HG03432 (cell line): ENCODE measurements around the gene FOLR1.
"Not testable (repeated sequence)": the region's sequence is repeated elsewhere in the genome, so short reads cannot be mapped to it uniquely, and the experiment has no call there.

Source experiments
- ATAC-seq: cut with Tn5 transposase; IDR thresholded peaks from one replicate; pipeline ENCODE4 v1.9.1; 2021; ENCODE audit warnings: mild to moderate bottlenecking, moderate library complexity; ENCODE audit not compliant: unreplicated experiment

FOLR1 gene

DNA sequence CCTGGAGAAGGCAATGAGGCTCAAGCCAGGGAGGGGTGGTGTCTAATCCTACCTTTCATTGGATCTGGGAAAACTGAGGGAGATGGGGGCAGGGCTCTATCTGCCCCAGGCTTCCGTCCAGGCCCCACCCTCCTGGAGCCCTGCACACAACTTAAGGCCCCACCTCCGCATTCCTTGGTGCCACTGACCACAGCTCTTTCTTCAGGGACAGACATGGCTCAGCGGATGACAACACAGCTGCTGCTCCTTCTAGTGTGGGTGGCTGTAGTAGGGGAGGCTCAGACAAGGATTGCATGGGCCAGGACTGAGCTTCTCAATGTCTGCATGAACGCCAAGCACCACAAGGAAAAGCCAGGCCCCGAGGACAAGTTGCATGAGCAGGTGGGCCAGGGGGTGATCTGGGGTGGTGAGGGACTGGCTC lies at the start of gene FOLR1:
TSS of gene FOLR1 (plus strand) at position 180 of the 421 bp plus-strand sequence. CDS start at position 214, 34 bp downstream.
- no peak for ATAC-seq

DNA sequence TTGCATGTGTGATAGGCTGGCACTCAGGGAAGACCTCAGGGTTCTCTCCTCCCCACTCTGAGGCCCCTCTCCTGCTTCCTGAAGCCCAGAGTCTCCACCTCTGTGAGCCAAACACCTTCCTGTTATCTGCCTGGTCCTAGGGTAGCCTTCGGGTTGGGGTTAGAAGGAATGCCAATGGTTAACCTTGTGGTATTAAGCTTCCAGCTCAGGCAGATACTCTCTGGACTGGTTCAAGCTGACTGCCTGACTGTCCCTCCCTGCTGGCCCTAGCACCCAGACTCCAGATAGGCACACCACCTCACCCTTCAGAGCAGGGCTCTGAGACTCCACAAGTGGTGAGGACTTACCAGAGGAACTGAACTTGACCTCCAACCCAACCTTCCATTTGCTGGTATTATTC lies 49.4 kb upstream of the FOLR1 start:
- ATAC-seq, result not testable (repeated sequence)

DNA sequence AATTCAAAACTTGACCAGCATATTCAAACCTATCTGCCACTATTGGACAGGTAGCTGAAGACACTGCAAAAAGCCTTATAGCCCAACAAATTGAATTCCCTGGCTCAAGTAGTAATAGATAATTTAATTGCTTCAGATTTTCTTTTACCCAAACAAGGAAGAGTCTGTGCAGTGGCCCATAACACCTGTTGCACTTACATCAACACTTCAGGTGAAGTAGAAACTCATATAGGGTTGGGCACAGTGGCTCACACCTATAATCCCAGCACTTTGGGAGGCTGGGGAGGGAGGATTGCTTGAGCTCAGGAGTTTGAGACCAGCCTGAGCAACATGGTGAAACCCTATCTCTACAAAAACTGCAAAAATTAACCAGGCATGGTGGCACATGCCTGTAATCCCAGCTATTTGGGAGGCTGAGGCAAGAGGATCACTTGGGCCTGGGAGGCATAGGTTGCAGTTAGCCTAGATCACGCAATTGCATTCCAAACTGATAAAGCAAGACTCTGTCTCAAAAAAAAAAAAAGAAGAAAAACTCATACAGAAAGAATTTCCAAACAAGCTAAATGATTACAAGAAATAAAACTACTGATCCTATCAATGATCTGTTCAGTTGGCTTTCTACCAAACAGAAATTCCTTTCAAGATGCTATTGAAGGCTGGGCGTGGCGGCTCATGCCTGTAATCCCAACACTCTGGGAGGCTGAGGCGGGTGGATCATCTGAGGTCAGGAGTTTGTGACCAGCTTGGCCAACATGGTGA lies 47.0 kb upstream of the FOLR1 start:
- ATAC-seq, result no peak

DNA sequence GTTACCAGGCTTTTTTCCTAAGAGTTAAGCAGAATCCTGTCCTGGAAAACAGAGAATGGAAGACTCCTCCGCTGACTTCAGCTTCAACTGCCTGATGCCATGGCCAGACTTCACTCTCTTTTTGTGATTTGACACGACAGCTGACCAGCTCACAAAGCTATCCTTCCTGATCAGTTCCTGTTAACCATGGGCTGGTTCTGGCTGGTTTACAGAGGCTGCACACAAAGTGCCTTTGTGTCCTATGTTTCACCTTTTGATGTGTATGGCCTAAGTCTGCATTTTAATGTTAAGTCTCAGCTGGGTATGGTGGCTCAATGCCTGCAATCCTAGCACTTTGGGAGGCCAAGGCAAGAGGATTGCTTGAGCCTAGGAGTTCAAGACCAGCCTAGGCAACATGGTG lies 45.3 kb upstream of the FOLR1 start:
- no peak for ATAC-seq

DNA sequence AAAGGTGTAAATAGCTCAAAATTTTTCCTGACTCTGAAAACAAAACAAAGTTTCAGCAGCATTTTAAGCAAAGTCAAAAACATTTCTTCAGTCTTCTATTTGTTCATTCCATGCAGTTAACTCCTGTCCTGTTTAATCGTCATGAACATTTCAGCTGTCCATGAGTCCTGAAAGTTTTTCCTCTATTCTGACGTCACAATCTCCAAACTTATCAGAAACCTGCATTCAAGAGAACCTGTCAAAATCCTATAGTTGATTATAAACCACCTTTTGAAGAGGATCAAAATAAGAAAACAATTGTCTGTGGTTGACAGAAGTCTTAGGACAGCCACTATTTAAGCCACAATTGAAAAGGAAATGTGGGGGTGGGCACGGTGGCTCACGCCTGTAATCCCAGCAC lies 41.1 kb upstream of the FOLR1 start:
- no peak for ATAC-seq

DNA sequence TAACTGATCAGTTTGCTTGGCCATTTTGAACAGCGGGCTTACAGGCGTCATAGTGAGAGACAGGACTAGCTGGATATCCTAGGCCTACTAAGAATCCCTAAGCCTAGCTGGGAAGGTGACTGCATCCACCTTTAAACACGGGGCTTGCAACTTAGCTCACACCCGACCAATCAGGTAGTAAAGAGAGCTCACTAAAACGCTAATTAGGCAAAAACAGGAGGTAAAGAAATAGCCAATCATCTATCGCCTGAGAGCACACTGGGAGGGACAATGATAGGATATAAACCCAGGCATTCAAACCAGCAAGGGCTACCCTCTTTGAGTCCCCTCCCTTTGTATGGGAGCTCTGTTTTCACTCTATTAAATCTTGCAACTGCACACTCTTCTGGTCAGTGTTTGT lies 38.1 kb upstream of the FOLR1 start:
- not testable (repeated sequence) for ATAC-seq

DNA sequence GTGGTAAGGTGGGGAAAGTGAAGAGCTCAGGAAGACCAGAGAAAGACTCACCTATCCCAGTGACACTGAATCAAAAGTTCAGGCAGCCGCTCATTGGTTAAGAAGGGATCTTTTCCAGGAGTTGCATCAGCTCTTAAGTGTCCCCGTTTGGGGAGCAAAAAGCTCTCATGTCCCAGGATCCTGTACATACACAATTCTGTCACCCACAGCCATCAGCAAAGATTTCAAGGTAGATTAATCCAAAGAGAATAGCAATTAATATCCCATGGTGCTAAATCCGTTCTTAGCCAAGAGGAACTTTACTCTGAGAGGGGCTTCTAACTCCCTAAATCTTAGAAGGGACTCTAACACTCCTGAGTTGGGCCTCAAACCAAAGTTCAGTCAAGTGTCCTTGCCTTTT lies 37.1 kb upstream of the FOLR1 start:
- no peak for ATAC-seq

DNA sequence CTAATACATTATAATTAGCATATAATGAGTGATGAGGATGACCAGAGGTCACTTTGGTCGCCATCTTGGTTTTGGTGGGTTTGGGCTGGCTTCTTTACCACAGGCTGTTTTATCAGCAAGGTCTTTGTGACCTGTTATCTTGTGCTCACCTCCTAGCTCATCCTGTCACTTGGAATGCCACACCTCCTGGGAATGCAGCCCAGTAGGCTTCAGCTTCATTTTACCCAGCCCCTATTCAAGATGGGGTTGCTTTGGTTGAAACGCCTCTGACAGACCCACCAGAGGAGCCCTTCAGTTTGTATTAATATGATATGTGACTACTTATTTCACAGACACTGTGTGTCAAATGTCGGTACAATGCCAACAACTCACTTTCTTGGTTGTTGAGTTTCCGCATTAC lies 36.2 kb upstream of the FOLR1 start:
- ATAC-seq, result no peak

DNA sequence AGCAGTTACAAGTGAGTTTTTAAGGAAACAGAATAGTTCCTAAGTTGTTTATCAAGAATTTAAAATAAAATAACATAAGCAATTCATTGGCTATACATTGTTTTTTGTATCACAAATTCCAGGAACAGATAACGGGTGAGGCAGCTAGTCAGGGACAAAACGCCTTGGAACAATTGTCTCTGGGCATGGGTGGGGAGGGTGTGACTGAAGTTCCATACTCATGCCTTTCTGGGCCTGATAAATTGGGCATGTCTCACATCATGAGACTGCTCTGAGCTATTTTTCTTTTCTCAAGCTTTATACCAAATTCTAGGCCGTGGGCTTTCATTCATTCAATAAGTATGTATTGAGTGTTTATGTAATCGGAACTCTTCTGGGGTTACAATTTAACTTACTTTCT lies 34.8 kb upstream of the FOLR1 start:
- no peak for ATAC-seq

DNA sequence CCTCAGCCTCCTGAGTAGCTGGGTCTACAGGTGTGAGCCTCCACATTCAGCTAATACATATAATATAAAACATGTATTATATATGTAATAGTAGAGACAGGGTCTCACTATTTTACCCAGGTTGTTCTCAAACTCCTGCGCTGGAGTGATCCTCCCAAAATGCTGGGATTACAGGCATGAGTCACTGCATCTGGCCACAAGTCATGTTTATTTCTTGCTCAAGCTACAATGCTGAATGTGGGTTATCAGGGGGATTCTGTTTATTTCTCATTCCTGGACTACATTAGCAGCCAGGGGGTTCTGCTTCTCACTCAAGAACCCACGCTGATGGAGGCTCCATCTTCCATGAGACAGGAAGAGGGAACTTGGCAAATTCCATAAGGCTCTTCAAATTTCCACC lies 31.6 kb upstream of the FOLR1 start:
- ATAC-seq, result no peak

DNA sequence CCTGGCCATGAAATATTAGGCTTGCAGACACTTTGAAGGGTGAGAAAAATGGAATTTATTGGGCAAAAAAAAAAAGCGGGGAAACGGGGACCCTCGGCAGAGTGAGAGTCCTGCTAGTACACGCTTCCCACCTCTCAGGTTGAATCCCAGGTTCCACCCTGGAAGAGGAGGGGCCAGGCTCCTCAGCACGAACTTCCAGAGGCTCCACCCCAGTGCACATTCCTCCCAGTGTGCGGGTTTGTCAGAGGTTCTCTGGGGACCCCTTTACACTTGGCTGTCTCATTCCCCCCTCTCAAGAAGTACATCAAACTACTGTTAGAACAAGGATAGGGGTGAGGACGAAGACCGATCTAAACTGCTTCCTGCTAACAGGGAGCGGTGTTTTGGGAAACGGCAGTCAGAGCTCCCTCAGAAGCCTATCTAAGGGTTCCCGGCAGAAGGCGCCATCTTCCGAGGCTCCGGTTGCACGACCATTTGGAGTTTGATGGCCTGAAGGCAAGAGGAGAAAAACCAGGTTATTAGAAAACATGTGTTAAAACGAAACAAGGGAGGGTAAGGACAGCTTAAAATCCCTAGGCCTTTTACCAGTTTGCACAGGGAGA lies 28.9 kb upstream of the FOLR1 start:
- ATAC-seq, result no peak

DNA sequence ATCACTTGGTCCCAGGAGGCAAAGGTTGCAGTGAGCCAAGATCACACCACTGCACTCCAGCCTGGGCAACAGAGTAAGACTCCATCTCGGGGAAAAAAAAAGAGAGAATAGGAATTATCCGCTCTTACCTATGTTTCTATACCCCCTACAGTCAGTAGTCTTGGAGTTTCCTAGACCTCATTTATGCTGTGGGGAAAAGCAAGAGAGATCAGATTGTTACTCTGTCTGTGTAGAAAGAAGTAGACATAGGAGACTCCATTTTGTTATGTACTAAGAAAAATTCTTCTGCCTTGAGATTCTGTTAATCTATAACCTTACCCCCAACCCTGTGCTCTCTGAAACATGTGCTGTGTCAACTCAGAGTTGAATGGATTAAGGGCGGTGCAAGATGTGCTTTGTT lies 27.8 kb upstream of the FOLR1 start:
- not testable (repeated sequence) for ATAC-seq

DNA sequence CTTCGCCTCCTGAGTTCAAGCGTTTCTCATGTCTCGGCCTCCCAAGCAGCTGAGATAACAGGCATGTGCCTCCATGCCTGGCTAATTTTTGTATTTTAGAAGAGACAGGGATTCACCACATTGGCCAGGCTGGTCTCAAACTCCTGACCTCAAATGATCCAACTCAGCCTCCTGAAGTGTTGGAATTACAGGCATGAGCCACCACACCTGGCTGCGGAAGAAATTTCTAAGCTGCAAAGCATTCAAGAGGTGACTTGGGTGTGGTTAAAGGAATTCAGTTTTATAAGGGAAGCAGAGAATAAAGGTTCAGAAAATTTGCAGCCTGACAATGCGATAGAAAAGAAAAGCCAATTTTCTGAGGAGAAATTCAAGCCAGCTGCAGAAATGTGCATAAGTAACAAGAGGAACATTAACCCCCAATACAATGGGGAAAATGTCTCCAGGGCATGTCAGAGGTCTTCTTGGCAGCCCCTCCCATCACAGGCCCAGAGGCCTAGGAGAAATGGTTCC lies 22.8 kb upstream of the FOLR1 start:
- ATAC-seq, result not testable (repeated sequence)

DNA sequence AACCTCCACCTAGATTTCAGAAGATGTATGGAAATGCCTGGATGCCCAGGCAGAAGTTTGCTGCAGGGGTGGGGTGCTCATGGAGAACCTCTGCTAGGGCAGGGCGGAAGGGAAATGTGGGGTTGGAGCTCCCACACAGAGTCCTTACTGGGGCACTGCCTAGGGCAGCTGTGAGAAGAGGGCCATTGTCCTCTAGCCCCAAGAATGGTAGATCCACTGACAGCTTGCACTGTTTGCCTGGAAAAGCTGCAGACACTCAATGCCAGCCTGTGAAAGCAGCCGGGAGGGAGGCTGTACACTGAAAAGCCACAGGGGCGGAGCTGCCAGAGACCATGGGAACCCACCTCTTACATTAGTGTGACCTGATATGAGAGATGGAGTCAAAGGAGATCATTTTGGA lies 22.2 kb upstream of the FOLR1 start:
- ATAC-seq, result not testable (repeated sequence)

DNA sequence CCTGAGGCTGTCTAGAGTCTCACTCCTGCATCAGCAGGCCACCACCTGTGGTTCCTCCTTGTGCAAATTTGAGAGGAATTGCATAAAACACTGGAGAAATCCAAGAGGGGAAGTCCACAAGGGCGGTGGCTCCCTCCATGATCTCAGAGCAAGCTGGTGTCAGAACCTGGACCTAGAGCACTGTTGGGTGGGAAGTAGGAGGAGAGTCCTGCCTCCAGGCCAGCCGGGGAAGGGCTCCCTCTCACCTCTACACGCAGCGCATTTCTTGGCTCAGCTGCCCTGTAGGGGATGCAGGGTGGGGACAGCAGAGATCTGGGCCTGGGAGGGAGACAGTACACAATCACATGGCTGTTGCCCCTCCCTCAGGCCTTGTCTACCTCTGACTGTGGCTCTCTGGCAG lies 19.9 kb upstream of the FOLR1 start:
- not testable (repeated sequence) for ATAC-seq

DNA sequence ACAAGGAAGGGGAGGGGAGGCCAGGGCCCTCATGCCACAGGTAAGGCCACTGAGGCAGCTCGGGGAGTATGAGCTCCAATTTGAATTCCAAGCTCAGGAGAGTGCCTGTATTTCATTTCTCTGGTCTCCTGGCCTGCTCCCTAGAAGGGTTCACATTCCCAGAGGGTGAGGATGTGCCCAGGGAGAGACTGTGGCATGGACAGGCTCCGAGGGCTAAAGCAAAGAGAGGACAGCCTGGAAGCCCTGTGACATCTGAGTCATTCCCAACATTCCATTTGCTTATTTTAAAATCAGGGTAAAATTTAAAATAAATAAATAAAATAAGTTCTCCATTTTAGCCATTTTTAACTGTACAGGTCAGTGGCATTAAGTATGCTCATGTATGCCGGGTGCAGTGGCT lies 18.6 kb upstream of the FOLR1 start:
- ATAC-seq, result no peak

DNA sequence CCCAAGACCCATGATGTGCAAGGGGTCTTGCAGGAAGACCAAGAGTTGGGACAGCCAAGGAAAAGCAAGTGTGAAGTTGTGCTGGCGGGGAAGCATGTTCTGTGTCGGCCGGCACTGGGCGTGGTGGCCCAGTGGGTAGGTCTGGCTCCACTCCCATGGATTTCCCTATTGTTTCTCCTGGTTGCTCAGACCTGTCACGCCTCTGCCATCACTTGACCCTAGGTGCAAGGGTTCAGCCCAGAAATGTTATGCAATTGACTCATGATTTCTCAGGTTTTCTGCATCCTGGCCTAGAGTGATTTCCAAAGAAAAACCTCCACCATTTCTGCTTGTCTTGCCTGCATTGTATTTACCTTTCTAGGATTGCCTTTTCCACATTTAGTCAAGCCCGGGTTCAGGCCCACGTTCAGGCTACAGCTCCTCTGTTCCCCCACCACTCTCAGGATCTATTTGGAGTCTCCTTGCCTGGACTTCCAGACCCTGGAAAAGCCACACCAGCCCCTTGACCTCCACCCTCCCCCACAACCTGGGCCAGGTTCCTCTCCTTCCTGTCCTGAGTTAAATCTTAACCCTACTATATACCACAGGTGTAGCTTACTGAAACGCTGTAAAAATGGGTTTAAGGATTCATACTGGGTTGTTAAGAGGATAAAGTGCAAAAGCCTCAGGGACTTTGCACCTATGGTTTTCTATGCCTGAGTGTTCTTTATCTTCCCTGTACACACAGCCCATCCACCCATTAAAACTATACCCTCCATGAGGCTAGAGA lies 17.5 kb upstream of the FOLR1 start:
- ATAC-seq, result no peak

DNA sequence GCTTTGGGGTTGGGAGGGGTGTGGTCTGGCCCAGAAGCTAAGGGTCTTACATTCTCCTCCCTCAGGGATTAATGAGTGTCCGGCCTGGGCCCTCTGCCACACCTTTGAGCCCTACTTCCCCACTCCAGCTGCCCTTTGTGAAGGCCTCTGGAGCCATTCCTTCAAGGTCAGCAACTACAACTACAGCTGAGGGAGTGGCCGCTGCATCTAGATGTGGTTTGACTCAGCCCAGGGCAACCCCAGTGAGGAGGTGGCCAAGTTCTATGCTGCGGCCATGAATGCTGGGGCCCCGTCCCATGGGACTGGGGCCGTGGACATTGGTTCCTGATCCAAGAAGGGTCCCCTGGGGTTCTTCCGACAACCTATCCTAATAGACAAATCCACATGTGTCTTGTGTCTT lies 14.3 kb upstream of the FOLR1 start:
- no peak for ATAC-seq

DNA sequence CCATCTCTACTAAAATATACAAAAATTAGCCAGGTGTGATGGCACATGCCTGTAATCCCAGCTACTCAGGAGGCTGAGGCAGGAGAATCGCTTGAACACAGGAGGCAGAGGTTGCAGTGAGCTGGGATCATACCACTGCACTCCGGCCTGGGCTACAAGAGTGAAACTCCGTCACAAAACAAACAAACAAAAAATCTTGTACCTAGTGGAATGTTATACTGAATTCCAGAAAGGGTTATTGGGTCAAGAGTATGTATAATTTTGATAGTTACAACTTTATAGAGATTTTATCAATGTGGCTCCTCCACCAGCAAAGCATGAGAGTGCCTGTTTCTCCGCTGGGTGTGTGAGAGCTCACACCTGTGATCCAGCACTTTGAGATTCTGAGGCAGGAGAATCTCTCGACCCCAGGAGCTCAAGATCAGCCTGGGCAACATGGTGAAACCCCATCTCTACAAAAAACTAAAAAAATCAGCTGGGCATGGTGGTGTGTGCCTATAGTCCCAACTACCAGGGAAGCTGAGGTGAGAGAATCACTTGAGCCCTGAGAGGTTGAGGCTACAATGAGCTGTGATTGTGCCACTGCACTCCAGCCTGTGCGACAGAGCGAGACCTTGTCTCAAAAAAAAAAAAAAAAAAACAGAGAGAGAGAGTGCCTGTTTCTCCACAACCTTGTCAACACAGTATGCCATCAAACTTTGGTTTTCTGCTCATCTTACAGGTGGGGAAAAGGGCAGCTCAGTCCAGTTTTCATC lies 12.7 kb upstream of the FOLR1 start:
- no peak for ATAC-seq

DNA sequence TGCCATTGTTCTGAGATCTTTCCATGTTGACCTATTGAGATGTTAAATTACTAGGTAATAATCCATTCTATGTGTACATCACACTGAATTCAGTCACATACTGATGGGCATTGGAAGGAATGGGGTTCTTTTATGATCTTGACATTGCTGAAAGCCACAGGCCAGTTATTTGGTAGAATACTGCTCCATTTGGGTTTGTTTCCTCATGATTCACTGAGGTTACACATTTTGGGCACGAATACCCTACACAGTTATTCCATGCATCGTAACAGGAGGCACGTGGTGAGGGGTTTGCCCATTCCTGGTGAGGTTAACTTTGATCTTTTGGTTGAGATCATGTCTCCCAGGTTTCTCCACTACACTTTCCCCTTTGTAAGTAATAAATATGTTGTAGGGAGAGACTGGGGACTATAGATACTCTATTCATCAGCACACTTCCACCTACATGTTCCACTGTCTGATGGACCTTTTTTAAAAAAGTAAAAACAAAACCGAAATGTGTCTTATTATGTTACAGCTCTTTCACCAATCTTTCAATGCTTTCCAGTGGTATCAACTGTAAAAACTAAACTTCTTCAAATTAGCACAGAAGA lies 12.0 kb upstream of the FOLR1 start:
- no peak for ATAC-seq
